Measurements from ENCODE around the gene ABHD8. TPM values are rescaled to one million over a fixed set of nuclear protein-coding genes. Genes with fewer than 3 reads are reported as not detected.
A peak's percentile ranks its signal among the peaks of the same experiment; 100 is the strongest.

Gene ABHD8, protein sequence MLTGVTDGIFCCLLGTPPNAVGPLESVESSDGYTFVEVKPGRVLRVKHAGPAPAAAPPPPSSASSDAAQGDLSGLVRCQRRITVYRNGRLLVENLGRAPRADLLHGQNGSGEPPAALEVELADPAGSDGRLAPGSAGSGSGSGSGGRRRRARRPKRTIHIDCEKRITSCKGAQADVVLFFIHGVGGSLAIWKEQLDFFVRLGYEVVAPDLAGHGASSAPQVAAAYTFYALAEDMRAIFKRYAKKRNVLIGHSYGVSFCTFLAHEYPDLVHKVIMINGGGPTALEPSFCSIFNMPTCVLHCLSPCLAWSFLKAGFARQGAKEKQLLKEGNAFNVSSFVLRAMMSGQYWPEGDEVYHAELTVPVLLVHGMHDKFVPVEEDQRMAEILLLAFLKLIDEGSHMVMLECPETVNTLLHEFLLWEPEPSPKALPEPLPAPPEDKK
- 7.5 TPM for polyA plus RNA-seq (2013)

DNA sequence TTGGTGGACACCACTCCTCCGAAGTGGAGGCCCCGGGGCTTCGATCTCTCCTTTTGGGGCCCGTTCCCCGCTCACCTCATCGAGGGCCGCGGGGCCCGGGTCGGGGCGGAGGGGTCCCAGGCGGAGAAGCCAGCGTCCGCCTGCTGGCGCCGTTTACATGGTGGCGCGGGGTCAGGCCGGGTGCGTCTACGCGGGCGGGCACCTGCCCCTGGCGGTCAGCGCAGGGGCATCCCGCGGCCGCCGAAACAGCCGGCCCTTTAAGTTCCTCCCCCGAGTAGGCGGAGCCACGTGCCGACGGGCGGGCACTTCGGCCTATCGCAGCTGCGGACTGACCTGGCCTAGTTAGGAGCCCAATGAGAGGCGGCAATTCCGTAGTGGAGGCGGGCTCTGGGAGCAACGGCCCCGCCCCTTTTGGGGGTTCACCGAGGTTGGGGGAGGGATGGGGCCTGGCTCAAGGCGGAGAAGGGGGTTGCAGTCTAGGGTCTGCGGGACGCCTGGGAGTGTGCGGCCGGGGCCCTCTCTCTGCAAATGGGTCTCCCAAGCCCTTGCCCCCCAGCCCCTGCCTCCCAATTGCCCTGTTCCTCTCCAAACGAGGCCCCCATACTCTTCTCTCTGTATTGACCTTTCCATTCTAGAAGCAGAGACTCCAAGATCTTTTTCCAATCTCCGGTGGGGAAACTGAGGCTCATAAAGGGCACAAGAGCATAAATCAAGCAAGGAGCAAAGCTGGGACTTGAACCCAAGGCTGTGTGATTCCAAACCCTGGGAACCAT is at the start of gene ABHD8:
ABHD8 (minus strand) TSS at position 259 of the 773 bp plus-strand sequence. CDS start 1,809 bp downstream, outside the sequence.
- peaks cover 0 to 4% (median 0%) of the 10 kb centered on the region in 5 experiments for H3K9me3 ChIP-seq (ENCODE audit: control extremely low read depth in 1 of 5, control insufficient read depth in 4 of 5, insufficient read depth in 2 of 5, low read depth in 1 of 5, low read length in 4 of 5)
- H3K27ac ChIP-seq (ENCODE audit: insufficient read depth in 1 of 2, low read depth in 1 of 2, low read length in 2 of 2, poor library complexity in 1 of 2, severe bottlenecking in 2 of 2), result peak within 1 kb of the TSS in 1 of 2 experiments; percentile 75

DNA sequence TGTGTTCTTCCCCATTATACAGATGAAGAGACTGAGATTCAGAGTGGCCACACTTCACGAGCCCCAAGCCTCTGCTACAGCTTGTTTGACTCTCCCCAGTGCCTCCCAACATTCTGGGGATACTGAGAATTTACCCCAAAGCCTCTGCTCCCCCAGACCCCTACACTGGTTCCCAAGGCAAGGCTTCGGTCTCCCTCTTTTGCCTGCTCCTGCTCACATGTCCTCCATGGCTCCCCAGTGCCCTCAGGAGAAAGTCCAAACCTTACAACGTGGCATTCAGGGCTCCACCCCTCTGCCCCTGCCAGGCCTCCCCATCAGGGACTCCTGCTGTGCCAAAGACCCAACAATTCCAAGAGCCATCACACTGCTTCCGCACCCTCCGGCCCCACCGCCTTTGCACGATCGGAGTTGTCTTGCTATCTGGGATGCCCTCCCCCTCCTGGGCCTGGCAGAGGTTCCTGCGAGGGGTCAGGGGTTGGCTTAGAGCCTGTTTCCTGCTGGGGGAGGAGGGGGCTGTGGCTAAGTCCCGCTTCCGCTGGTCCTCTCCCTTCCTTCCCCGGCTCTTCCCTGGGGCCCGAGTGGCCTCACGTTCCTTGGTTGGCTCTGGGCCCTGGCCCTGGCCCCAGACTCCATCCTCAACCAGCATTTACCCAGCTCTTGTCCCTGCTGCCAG is 49.5 kb upstream of the ABHD8 start:
- WGBS (ENCODE audit: insufficient coverage), result 54% methylated on average over 6 of the region's 14 CpGs
- Histone ChIP-seq H3K4me3 (ENCODE audit: control insufficient read depth in 1 of 7, extremely low read depth in 1 of 7, insufficient read depth in 4 of 7, low read depth in 2 of 7, low read length in 6 of 7) (no peak overlapping the region), H3K27ac (ENCODE audit: insufficient read depth in 1 of 2, low read depth in 1 of 2, low read length in 2 of 2, poor library complexity in 1 of 2, severe bottlenecking in 2 of 2) (no peak overlapping the region), H3K27me3 (replicated peaks in 2 of 5; ENCODE audit: control insufficient read depth in 4 of 5, insufficient read depth in 5 of 5, low read length in 4 of 5) (no peaks in the 10 kb centered on the region), H3K36me3 (ENCODE audit: control insufficient read depth in 4 of 4, insufficient read depth in 4 of 4, low read length in 3 of 4) (no peaks in the 10 kb centered on the region), H3K9me3 (ENCODE audit: control extremely low read depth in 1 of 5, control insufficient read depth in 4 of 5, insufficient read depth in 2 of 5, low read depth in 1 of 5, low read length in 4 of 5) (no peaks in the 10 kb centered on the region), H3K4me1 (ENCODE audit: control extremely low read depth in 1 of 4, control insufficient read depth in 4 of 4, insufficient read depth in 4 of 4, low read length in 3 of 4) (peaks cover 0 to 33% (median 23%) of the 10 kb centered on the region in 4 experiments)
- no peak for DNase-seq
- ChIA-PET CTCF (interaction anchor here (1.3 kb wide), 1 partner anchor 33 kb away, joined by 3 read pairs; no protein-coding TSS in a partner anchor), POLR2A (no interaction called here)

More for the DNA sequence above, at the start of gene ABHD8:
- H3K4me1 ChIP-seq (ENCODE audit: control extremely low read depth in 1 of 4, control insufficient read depth in 4 of 4, insufficient read depth in 4 of 4, low read length in 3 of 4), result peaks cover 8 to 41% (median 32%) of the 10 kb centered on the region in 4 experiments
- CTCF ChIA-PET, result interaction anchor here (1.3 to 2.7 kb wide), 2 partner anchors 11 to 30 kb away, joined by 7 to 11 read pairs; no protein-coding TSS in a partner anchor
- H3K27me3 ChIP-seq (replicated peaks in 2 of 5; ENCODE audit: control insufficient read depth in 4 of 5, insufficient read depth in 5 of 5, low read length in 4 of 5), result no peaks in the 10 kb centered on the region
- peak; percentile 95 to 97 (median 97) for DNase-seq
- peaks cover 0 to 21% (median 12%) of the 10 kb centered on the region in 4 experiments for H3K36me3 ChIP-seq (ENCODE audit: control insufficient read depth in 4 of 4, insufficient read depth in 4 of 4, low read length in 3 of 4)
- 2% methylated on average over 42 of the region's 52 CpGs for WGBS (ENCODE audit: insufficient coverage)
- peak within 1 kb of the TSS; percentile 23 to 85 (median 73) for H3K4me3 ChIP-seq (ENCODE audit: control insufficient read depth in 1 of 7, extremely low read depth in 1 of 7, insufficient read depth in 4 of 7, low read depth in 2 of 7, low read length in 6 of 7)
- POLR2A ChIA-PET, result no interaction called here

DNA sequence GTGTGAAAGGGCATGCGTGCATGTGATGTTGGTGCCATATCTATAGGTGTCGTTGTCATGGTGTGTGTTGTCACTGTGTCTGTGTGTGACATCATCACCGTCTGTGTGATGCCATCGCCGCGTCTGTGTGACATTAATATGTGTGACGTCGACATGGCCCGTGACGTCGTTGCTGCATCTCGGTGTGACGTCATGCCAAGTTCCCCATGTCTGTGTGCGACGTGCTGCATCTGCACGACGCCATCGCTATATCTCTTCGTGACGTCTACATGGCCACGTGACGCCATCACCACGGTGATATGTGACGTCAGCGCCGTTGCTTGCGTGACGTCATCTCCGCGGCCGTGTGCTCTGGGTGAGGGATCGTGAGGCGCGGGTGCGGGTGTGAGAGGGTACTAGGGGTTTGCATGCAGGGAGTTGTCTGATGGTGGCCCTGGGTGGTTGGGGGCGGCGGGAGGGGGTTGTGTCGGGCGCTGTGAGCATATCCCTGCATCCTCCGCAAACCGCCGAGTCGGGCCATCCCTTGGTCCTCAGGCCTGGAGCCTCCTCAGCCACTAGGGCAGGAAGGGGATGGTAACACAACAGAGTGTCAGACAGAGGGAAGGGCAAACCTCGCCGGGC is 48.7 kb upstream of the ABHD8 start:
- peaks cover 0 to 41% (median 31%) of the 10 kb centered on the region in 4 experiments for H3K4me1 ChIP-seq (ENCODE audit: control extremely low read depth in 1 of 4, control insufficient read depth in 4 of 4, insufficient read depth in 4 of 4, low read length in 3 of 4)
- ChIA-PET POLR2A (no interaction called here), CTCF (interaction anchor here (1.3 kb wide), 1 partner anchor 34 kb away, joined by 3 read pairs; no protein-coding TSS in a partner anchor)
- H3K27me3 ChIP-seq (replicated peaks in 2 of 5; ENCODE audit: control insufficient read depth in 4 of 5, insufficient read depth in 5 of 5, low read length in 4 of 5), result no peaks in the 10 kb centered on the region
- H3K36me3 ChIP-seq (ENCODE audit: control insufficient read depth in 4 of 4, insufficient read depth in 4 of 4, low read length in 3 of 4), result no peaks in the 10 kb centered on the region
- no peak overlapping the region for H3K27ac ChIP-seq (ENCODE audit: insufficient read depth in 1 of 2, low read depth in 1 of 2, low read length in 2 of 2, poor library complexity in 1 of 2, severe bottlenecking in 2 of 2)
- no peaks in the 10 kb centered on the region for H3K9me3 ChIP-seq (ENCODE audit: control extremely low read depth in 1 of 5, control insufficient read depth in 4 of 5, insufficient read depth in 2 of 5, low read depth in 1 of 5, low read length in 4 of 5)
- WGBS (ENCODE audit: insufficient coverage), result 92% methylated on average over 27 of the region's 45 CpGs
- H3K4me3 ChIP-seq (ENCODE audit: control insufficient read depth in 1 of 7, extremely low read depth in 1 of 7, insufficient read depth in 4 of 7, low read depth in 2 of 7, low read length in 6 of 7), result peak overlapping the region in 1 of 7 experiments; percentile 16
- DNase-seq, result peak in 2 of 3 donors; percentile 31 to 35

DNA sequence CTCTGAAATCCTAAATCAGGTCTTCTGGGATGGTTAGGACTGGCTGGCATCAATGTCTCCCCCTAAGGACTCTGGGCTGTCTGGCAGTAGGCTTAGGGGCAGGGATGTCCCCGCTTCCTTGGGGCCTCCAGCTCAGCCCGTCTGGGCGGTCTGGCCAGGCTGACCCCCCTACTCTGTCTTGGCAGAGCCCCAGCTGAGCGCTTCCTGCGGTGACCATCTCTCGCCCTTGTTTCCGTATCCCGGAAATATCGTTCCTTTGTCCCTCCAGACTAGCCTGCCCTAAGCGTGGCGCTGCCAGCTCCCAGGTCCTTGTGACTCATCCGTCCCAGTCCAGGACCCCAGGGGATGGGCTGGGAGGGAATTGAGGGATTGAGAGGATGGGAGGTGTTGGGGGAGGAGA is 45.5 kb upstream of the ABHD8 start:
- Histone ChIP-seq H3K36me3 (ENCODE audit: control insufficient read depth in 4 of 4, insufficient read depth in 4 of 4, low read length in 3 of 4) (no peaks in the 10 kb centered on the region), H3K4me1 (ENCODE audit: control extremely low read depth in 1 of 4, control insufficient read depth in 4 of 4, insufficient read depth in 4 of 4, low read length in 3 of 4) (peaks cover 0 to 44% (median 33%) of the 10 kb centered on the region in 4 experiments), H3K9me3 (ENCODE audit: control extremely low read depth in 1 of 5, control insufficient read depth in 4 of 5, insufficient read depth in 2 of 5, low read depth in 1 of 5, low read length in 4 of 5) (no peaks in the 10 kb centered on the region), H3K27me3 (replicated peaks in 2 of 5; ENCODE audit: control insufficient read depth in 4 of 5, insufficient read depth in 5 of 5, low read length in 4 of 5) (no peaks in the 10 kb centered on the region), H3K4me3 (ENCODE audit: control insufficient read depth in 1 of 7, extremely low read depth in 1 of 7, insufficient read depth in 4 of 7, low read depth in 2 of 7, low read length in 6 of 7) (peak overlapping the region in 2 of 7 experiments; percentile 6 to 50), H3K27ac (ENCODE audit: insufficient read depth in 1 of 2, low read depth in 1 of 2, low read length in 2 of 2, poor library complexity in 1 of 2, severe bottlenecking in 2 of 2) (no peak overlapping the region)
- CTCF ChIA-PET, result interaction anchor here (0.5 to 10.1 kb wide), 4 partner anchors 8 to 52 kb away, joined by 3 to 144 read pairs (median 9); no protein-coding TSS in a partner anchor
- WGBS (ENCODE audit: insufficient coverage), result 7% methylated on average over 9 of the region's 12 CpGs
- POLR2A ChIA-PET, result no interaction called here
- DNase-seq, result peak in 1 of 3 donors; percentile 44

DNA sequence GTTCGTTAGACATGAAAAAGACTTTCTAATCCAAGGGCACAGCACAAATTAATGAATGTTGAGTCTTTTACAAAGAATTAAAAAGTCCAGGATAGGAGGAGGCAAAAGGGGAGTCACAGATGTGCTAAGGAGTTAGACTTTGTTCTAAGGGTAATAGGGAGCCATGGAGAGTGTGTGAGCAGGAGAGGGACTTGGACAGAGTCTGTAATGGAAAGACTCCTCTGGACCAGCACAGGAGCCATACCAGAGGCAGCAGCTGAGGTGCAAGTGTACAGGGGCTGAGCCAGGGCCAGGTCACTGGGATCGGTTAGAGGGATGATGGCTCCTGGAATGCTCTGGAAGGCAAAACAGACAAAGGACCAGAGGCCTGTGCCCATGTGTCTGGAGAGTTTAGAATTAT is 44.7 kb upstream of the ABHD8 start:
- no peak overlapping the region for H3K4me3 ChIP-seq (ENCODE audit: control insufficient read depth in 1 of 7, extremely low read depth in 1 of 7, insufficient read depth in 4 of 7, low read depth in 2 of 7, low read length in 6 of 7)
- ChIA-PET CTCF (interaction anchor here (1.0 to 10.1 kb wide), 8 partner anchors 9 to 41 kb away, joined by 3 to 144 read pairs (median 4); no protein-coding TSS in a partner anchor), POLR2A (interaction anchor here (0.6 kb wide), 1 partner anchor 56 kb away, joined by 4 read pairs; no protein-coding TSS in a partner anchor)
- H3K9me3 ChIP-seq (ENCODE audit: control extremely low read depth in 1 of 5, control insufficient read depth in 4 of 5, insufficient read depth in 2 of 5, low read depth in 1 of 5, low read length in 4 of 5), result no peaks in the 10 kb centered on the region
- H3K36me3 ChIP-seq (ENCODE audit: control insufficient read depth in 4 of 4, insufficient read depth in 4 of 4, low read length in 3 of 4), result no peaks in the 10 kb centered on the region
- WGBS (ENCODE audit: insufficient coverage), result 20% methylated on average over 1 of the region's 2 CpGs
- H3K27ac ChIP-seq (ENCODE audit: insufficient read depth in 1 of 2, low read depth in 1 of 2, low read length in 2 of 2, poor library complexity in 1 of 2, severe bottlenecking in 2 of 2), result no peak overlapping the region
- no peaks in the 10 kb centered on the region for H3K27me3 ChIP-seq (replicated peaks in 2 of 5; ENCODE audit: control insufficient read depth in 4 of 5, insufficient read depth in 5 of 5, low read length in 4 of 5)
- H3K4me1 ChIP-seq (ENCODE audit: control extremely low read depth in 1 of 4, control insufficient read depth in 4 of 4, insufficient read depth in 4 of 4, low read length in 3 of 4), result peaks cover 0 to 40% (median 30%) of the 10 kb centered on the region in 4 experiments
- DNase-seq, result no peak

DNA sequence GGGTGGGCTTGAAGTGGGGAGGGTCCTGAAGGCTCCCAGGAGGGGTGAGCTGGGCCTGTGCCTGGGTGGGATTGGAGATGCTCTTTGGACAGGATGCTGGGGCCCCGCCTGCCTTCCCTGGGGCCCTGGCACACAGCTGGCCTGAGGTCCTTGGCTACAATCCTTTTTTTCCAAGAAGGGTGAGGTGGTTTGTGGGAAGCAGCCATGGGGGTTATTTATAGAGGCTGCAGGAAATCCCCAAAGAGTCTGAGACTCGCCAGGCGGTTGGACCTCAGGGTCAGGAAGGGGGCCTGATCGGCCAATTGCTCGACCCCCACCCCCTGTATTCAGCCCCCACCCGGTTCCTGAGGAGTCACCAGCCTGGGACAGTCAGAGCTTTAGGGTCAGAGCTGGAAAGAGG is 44.1 kb upstream of the ABHD8 start:
- no peak for DNase-seq
- Histone ChIP-seq H3K9me3 (ENCODE audit: control extremely low read depth in 1 of 5, control insufficient read depth in 4 of 5, insufficient read depth in 2 of 5, low read depth in 1 of 5, low read length in 4 of 5) (no peaks in the 10 kb centered on the region), H3K27ac (ENCODE audit: insufficient read depth in 1 of 2, low read depth in 1 of 2, low read length in 2 of 2, poor library complexity in 1 of 2, severe bottlenecking in 2 of 2) (no peak overlapping the region), H3K4me1 (ENCODE audit: control extremely low read depth in 1 of 4, control insufficient read depth in 4 of 4, insufficient read depth in 4 of 4, low read length in 3 of 4) (peaks cover 0 to 35% (median 29%) of the 10 kb centered on the region in 4 experiments), H3K36me3 (ENCODE audit: control insufficient read depth in 4 of 4, insufficient read depth in 4 of 4, low read length in 3 of 4) (no peaks in the 10 kb centered on the region), H3K27me3 (replicated peaks in 2 of 5; ENCODE audit: control insufficient read depth in 4 of 5, insufficient read depth in 5 of 5, low read length in 4 of 5) (no peaks in the 10 kb centered on the region), H3K4me3 (ENCODE audit: control insufficient read depth in 1 of 7, extremely low read depth in 1 of 7, insufficient read depth in 4 of 7, low read depth in 2 of 7, low read length in 6 of 7) (no peak overlapping the region)
- 13% methylated on average over 4 of the region's 6 CpGs for WGBS (ENCODE audit: insufficient coverage)
- CTCF ChIA-PET, result interaction anchor here (1.0 to 10.1 kb wide), 11 partner anchors 10 to 42 kb away, joined by 3 to 144 read pairs (median 4); no protein-coding TSS in a partner anchor
- POLR2A ChIA-PET, result interaction anchor here (0.6 kb wide), 1 partner anchor 20 kb away, joined by 3 read pairs; no protein-coding TSS in a partner anchor
